HEK293T (cell line): ENCODE data around the gene NDUFS6.

ENCODE experiments used
- FOXA1 ChIP-seq: fragments of 450-650 bp; IDR thresholded peaks from 2 replicates; pipeline ENCODE4 v1.6.1; 2016; ENCODE audit warnings: mild to moderate bottlenecking
- FOXK2 ChIP-seq: fragments of 450-650 bp; IDR thresholded peaks from 2 replicates; pipeline ENCODE4 v1.6.1; 2016; ENCODE audit warnings: mild to moderate bottlenecking
- L3MBTL2 ChIP-seq: fragments of 450-650 bp; conservative IDR thresholded peaks from 2 replicates; pipeline ENCODE4 v1.6.1; 2016; ENCODE audit warnings: mild to moderate bottlenecking
- NFRKB ChIP-seq: fragments of 450-650 bp; IDR thresholded peaks from 2 replicates; pipeline ENCODE4 v1.6.1; 2016; ENCODE audit warnings: mild to moderate bottlenecking, moderate library complexity
- PKNOX1 ChIP-seq: fragments of 450-650 bp; IDR thresholded peaks from 2 replicates; pipeline ENCODE4 v1.6.1; 2016
- SP1 ChIP-seq: fragments of 450-650 bp; IDR thresholded peaks from 2 replicates; pipeline ENCODE4 v1.6.1; 2017
- SUZ12 ChIP-seq: fragments of 450-650 bp; IDR thresholded peaks from 2 replicates; pipeline ENCODE4 v1.6.1; 2016; ENCODE audit warnings: mild to moderate bottlenecking
- ZNF384 ChIP-seq: fragments of 450-650 bp; IDR thresholded peaks from 2 replicates; pipeline ENCODE4 v1.6.1; 2016

- TF ChIP-seq NFRKB: no peak
- no peak for TF ChIP-seq SUZ12
- TF ChIP-seq FOXA1: no peak
- no peak for TF ChIP-seq SP1
- TF ChIP-seq PKNOX1: no peak
- TF ChIP-seq FOXK2: no peak
- TF ChIP-seq ZNF384: no peak
- no peak for TF ChIP-seq L3MBTL2
Observed at GRCh38 chr5:1823381-1824034, 22.3 kb downstream of the NDUFS6 start.
